Measurements from ENCODE around the gene GPR15. TPM values are rescaled to one million over a fixed set of nuclear protein-coding genes. Genes with fewer than 3 reads are reported as not detected.

GPR15 gene
- total RNA-seq, 2 experiments from 2014 or later = 8.4 to 9.6 TPM

- CTCF ChIA-PET = interaction anchor here (0.7 kb wide), 1 partner anchor 8 kb away, joined by 3 read pairs; no protein-coding TSS in a partner anchor
- intact Hi-C loops (cut with DNase I, micrococcal nuclease) = loop anchor here in 1 of 2 experiments (5.0 to 10.0 kb wide), 4 partner anchors 374 to 1876 kb away; partner anchors contain the start of genes DCBLD2, LNP1, RIOX2 and TOMM70
- H3K4me1 Mint-ChIP-seq (ENCODE audit: low read depth) = no peaks in the 10 kb centered on the region
- Histone ChIP-seq H3K9me3 (ENCODE audit: control insufficient read depth in 1 of 2, insufficient read depth in 1 of 2, low read length in 2 of 2) (no peaks in the 10 kb centered on the region), H3K4me3 (ENCODE audit: low read length) (no peak overlapping the region), H3K4me1 (ENCODE audit: insufficient read depth, low read length) (peaks cover 6% of the 10 kb centered on the region), H3K27ac (ENCODE audit: low read depth in 1 of 2, low read length in 2 of 2) (no peak overlapping the region), H3K27me3 (ENCODE audit: control insufficient read depth in 1 of 2, insufficient read depth in 2 of 2, low read length in 2 of 2) (no peaks in the 10 kb centered on the region), H3K36me3 (ENCODE audit: insufficient read depth, low read length) (no peaks in the 10 kb centered on the region)
- no peak overlapping the region for H3K4me3 Mint-ChIP-seq
- H3K36me3 Mint-ChIP-seq (ENCODE audit: low read depth) = no peaks in the 10 kb centered on the region
- H3K9me3 Mint-ChIP-seq = no peaks in the 10 kb centered on the region
- no peak for ATAC-seq (ENCODE audit: poor library complexity)
- POLR2A ChIA-PET = no interaction called here
- no peaks in the 10 kb centered on the region for H3K27me3 Mint-ChIP-seq
- no peak for TF ChIP-seq CTCF (IDR thresholded peaks at IDR 0.05)
- no peak for DNase-seq
- H3K27ac Mint-ChIP-seq = no peak overlapping the region
Observed at GRCh38 chr3:98528474-98529346, 3.1 kb upstream of the GPR15 start.

DNA sequence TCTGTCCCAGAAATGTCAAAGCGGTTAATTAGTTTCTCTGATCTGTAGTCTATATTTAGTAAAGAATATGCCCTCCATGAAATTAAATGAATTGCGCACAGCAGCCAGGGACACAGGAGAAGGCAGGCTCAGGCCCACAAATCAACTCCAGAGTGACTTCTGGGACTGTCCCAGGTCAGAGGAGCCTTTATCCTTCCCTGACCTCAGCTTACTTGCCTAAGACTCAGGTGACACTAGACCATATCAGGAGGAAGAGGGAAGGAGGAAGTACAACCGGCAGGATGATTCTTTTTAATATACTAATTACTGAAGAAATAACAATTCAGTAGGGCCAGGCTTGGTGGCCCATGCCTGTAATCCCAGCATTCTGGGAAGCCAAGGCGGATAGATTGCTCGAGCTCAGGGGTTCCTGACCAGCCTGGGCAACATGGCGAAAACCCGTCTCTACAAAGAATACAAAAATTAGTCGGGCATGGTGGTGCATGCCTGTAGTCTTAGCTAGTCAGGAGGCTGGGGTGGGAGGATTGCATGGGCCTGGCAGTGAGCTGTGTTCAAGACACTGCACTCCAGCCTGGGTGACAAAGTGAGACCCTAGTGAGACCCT is 1.8 kb upstream of the GPR15 start:
- Histone ChIP-seq H3K27me3 (ENCODE audit: control insufficient read depth in 1 of 2, insufficient read depth in 2 of 2, low read length in 2 of 2) (no peaks in the 10 kb centered on the region), H3K36me3 (ENCODE audit: insufficient read depth, low read length) (no peaks in the 10 kb centered on the region), H3K9me3 (ENCODE audit: control insufficient read depth in 1 of 2, insufficient read depth in 1 of 2, low read length in 2 of 2) (no peaks in the 10 kb centered on the region), H3K4me3 (ENCODE audit: low read length) (no peak overlapping the region), H3K27ac (ENCODE audit: low read depth in 1 of 2, low read length in 2 of 2) (no peak overlapping the region), H3K4me1 (ENCODE audit: insufficient read depth, low read length) (peaks cover 6% of the 10 kb centered on the region)
- no peak for TF ChIP-seq CTCF (IDR thresholded peaks at IDR 0.05)
- H3K4me1 Mint-ChIP-seq (ENCODE audit: low read depth) = no peaks in the 10 kb centered on the region
- no peaks in the 10 kb centered on the region for H3K36me3 Mint-ChIP-seq (ENCODE audit: low read depth)
- no peak overlapping the region for H3K4me3 Mint-ChIP-seq
- ATAC-seq (ENCODE audit: poor library complexity) (no peak), DNase-seq (no peak)
- H3K9me3 Mint-ChIP-seq = no peaks in the 10 kb centered on the region
- intact Hi-C loops (cut with DNase I, micrococcal nuclease) = loop anchor here in 1 of 2 experiments (5.0 to 10.0 kb wide), 4 partner anchors 372 to 1875 kb away; partner anchors contain the start of genes DCBLD2, LNP1, RIOX2 and TOMM70
- CTCF ChIA-PET = no interaction called here
- H3K27ac Mint-ChIP-seq = no peak overlapping the region
- H3K27me3 Mint-ChIP-seq = no peaks in the 10 kb centered on the region
- POLR2A ChIA-PET = no interaction called here

GRCh38 chr3:98530676-98531075 is 1.1 kb upstream of the GPR15 start:
- TF ChIP-seq CTCF (IDR thresholded peaks at IDR 0.05) = no peak
- Histone ChIP-seq H3K27me3 (ENCODE audit: control insufficient read depth in 1 of 2, insufficient read depth in 2 of 2, low read length in 2 of 2) (no peaks in the 10 kb centered on the region), H3K9me3 (ENCODE audit: control insufficient read depth in 1 of 2, insufficient read depth in 1 of 2, low read length in 2 of 2) (no peaks in the 10 kb centered on the region), H3K27ac (ENCODE audit: low read depth in 1 of 2, low read length in 2 of 2) (no peak overlapping the region), H3K4me1 (ENCODE audit: insufficient read depth, low read length) (no peaks in the 10 kb centered on the region), H3K36me3 (ENCODE audit: insufficient read depth, low read length) (no peaks in the 10 kb centered on the region), H3K4me3 (ENCODE audit: low read length) (no peak overlapping the region)
- no peak for DNase-seq
- ChIA-PET CTCF (no interaction called here), POLR2A (no interaction called here)
- no peaks in the 10 kb centered on the region for H3K36me3 Mint-ChIP-seq (ENCODE audit: low read depth)
- ATAC-seq (ENCODE audit: poor library complexity) = no peak
- no peak overlapping the region for H3K4me3 Mint-ChIP-seq
- no peaks in the 10 kb centered on the region for H3K9me3 Mint-ChIP-seq
- no peak overlapping the region for H3K27ac Mint-ChIP-seq
- no peaks in the 10 kb centered on the region for H3K4me1 Mint-ChIP-seq (ENCODE audit: low read depth)
- intact Hi-C loops (cut with DNase I, micrococcal nuclease) = no loop called here
- no peaks in the 10 kb centered on the region for H3K27me3 Mint-ChIP-seq
